NCI-H345 (cell line): ENCODE data around the gene CRX.
"Not testable (repeated sequence)": the region's sequence is repeated elsewhere in the genome, so short reads cannot be mapped to it uniquely, and the experiment has no call there.

Source experiments
- DNase-seq: peaks from one replicate; lab custom pipeline; 2025; lab: John Stamatoyannopoulos, UW

CRX gene

DNA sequence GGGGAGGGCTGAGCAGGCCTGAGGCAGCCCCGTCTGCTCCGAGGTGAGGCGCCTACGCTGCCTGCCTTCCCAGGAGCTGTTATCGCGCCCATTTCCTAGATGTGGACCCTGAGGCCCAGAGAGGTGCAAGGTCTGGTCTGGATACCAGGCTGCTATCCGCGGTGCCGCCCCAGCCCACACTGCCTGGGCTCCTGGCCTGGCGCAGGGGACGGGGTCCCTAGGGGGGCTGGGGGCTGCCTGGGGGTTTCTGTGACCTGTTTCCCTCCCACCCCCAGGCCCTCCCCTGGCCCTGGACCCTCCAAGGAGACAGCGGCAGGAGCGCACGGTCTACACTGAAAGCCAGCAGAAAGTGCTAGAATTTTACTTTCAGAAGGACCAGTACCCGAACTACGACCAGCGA lies 38.1 kb downstream of the CRX start:
- not testable (repeated sequence) for DNase-seq

DNA sequence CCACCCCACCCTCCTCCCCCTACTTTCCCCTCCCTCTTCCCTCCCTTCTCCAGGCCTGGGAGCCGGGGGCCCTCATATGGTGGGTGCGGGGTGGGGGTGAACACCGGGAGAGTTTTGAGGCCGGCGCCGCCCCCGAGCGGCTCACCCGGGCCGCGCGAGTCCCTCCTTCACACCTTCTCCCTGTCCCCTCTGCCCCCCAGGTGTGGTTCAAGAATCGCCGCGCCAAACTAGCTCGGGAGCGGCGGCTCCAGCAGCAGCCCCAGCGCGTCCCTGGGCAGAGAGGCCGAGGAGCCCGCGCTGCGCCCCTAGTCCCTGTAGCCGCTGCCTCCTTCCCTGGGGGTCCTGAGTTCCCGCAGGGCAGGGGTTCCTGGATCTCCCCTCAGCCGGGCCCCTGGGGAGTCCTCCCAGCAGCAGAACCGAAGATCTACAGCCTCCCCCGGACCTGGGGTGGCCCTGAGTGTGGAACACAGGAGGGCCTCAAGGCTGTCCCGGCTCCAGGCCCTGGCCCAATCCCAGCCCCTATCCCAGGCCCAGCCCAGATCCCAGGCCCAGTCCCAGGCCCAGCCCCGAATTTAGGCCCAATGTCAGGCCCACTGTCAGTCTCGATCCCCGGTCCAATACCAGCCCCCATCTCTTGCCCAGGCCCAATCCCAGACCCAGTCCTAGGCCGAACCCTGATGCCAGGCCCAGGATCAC lies 39.0 kb downstream of the CRX start:
- DNase-seq: no peak

DNA sequence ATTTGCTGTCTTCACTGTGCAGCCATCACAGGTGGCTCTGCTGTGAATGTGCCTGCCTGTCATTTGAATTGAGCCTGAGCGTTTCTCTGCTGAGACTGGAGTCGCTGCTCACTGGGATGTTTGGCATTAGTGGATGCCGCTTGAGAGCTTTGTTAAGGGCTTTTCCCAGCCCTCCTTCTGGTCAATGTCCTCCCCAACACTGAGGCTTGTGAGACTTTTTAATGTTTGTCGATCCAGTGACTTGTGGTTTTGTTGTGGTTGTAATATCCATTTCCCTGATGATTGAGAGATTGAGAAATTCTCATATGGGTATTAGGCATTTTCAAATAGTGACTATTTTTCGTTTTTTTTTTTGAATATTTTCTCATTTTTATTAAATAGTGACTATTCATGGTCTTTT lies 39.9 kb downstream of the CRX start:
- no peak for DNase-seq

DNA sequence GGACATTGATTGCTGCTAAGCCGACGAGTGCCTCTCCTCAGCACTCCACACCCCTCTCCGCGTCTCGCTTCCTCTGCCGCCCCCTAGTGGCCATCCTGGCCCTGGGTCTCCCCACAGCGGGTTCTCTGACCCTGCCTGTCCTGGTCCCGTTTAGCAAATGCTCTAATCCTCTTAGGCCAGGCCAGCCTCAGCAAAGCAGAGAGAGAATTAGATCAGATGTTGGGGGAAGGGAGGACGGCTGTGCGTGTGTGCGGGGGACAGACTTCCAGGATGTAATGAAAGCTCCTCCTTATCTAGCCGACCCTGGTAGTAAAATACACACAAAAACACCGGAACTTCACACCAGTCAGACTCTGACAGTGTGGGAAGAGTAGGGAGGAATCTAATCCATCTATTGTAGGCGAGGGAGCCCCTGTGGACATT lies 41.8 kb downstream of the CRX start:
- DNase-seq: peak; percentile 61

DNA sequence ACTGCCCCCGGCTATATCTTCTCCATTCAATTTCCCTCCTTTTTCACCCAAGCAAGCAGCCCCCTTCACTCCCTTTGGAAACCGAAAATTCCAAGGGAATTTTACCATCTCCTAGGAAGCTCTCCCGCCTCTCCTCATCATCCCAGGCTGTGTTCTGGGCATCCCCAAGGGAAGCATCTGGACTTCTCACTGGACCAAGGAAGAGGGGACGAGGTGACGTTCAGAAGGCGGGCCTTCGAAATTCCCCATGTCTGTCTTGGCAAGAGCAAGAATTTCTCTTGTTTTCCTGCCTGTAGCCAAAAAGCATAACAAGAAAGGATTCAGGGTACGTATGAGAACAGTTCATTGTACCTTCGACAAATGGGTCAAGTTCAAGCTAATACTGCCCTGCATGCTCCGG lies 43.4 kb downstream of the CRX start:
- no peak for DNase-seq

DNA sequence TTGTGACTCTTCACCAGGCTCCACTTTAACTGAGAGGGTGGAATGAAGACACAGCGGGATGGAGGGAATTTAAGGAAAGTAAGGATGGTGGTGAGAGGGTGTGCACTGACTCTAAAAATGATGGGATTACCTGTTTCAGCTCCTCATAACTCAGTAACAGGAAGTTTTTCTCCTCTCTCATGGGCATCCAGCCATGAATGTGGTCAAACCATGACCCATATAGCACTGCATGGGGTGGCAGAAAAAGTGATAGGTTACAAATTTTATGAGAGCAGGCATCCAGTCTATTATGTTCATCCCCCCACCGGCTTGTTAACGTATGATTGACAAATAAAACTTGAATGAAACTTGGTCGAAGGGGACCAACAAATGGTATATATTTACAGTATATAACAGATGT lies 57.2 kb downstream of the CRX start:
- DNase-seq: no peak

DNA sequence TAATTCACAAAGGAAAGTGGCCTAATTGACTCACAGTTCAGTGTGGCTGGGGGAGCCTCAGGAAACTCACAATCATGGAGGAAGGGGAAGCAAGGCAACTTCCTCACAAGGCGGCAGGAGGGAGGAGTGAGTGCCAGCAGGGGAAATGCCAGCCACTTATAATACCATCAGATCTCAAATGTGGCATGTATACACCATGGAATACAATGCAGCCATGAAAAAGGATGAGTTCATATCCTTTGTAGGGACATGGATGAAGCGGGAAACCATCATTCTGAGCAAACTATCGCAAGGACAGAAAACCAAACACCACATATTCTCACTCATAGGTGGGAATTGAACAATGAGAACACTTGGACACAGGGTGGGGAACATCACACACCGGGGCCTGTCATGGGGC lies 57.6 kb downstream of the CRX start:
- DNase-seq: not testable (repeated sequence)

DNA sequence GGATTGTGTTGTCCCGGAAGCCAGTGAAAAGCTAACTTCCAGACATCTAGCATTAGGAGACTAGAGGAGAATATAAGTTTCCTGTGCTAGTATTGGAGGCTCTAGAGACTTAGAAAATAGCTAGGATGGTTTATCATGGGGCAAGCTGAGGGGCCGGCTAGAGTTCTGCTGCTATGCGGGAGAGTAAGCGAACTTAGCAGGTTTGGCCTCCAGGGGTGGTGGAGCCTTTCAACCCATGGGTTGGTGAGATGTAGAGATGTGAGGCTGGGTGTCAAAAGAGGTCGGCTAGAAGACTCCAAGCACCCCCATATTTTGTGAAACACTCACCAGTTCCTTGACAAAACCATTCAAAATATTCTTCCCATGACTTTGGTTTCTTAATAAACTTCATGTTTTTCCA lies 60.0 kb downstream of the CRX start:
- no peak for DNase-seq

DNA sequence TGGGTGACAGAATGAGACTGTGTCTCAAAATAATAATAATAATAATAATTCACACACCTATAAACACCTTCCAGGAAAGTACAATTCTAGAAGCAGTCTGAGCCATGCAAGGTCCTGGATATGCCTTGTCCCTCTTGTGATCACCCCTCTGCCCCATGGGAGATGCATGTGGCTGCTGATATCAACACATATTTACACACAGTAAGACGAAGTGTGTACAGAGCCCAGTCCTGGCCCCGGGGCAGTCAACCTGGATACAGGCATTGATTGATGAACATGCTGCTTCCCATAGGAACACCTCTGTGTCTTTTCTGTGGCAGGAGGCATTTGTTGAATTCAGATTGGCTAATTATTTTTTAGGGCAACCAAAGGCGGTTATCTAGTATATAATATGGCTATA lies 61.2 kb downstream of the CRX start:
- no peak for DNase-seq

DNA sequence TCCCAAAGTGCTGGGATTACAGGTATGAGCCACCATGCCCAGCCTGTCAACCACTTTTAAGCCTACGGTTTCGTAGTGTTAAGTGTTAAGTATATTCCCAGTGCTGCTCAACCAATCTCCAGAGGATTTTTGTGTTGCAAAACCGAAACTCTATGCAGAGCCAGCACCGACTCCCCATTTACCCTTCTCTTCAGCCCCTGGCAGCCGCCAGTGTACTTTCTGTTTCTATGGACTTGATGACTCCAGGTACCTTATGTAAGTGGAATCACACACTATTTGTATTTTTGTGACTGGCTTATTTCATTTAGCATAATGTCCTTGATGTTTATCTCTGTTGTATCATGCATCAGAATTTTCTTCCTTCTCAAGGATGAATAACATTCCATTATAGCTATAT lies 63.3 kb downstream of the CRX start:
- no peak for DNase-seq

DNA sequence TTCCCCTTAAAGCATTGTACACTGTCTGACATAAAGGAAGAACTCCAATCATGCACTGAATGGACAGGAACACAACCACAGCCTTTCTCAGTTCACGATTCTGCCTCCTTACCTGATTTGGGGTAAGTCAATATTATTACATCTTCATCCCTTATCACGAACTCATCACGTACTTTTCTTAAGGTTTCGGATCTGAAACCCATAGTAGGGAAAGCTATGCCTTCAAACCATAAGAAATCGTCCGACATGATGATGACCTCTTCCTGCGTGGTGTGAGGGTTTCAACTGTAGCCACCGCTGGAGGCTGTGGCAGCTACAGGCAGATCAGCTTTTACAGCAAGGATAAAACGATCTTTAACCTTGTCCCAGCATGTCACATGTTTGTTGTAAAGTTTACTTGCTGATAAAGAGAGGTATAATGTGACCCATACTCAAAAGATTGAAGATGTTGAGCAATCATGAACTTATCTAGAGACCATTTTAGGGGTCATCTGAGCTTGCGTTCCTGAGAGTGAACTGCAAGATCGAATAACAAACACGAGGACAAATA lies 64.3 kb downstream of the CRX start, which contains the start of gene SULT2A1:
Gene SULT2A1 (minus strand): TSS at position 306 of the 550 bp plus-strand sequence. CDS start 58 bp downstream, at position 248.
- DNase-seq: no peak

DNA sequence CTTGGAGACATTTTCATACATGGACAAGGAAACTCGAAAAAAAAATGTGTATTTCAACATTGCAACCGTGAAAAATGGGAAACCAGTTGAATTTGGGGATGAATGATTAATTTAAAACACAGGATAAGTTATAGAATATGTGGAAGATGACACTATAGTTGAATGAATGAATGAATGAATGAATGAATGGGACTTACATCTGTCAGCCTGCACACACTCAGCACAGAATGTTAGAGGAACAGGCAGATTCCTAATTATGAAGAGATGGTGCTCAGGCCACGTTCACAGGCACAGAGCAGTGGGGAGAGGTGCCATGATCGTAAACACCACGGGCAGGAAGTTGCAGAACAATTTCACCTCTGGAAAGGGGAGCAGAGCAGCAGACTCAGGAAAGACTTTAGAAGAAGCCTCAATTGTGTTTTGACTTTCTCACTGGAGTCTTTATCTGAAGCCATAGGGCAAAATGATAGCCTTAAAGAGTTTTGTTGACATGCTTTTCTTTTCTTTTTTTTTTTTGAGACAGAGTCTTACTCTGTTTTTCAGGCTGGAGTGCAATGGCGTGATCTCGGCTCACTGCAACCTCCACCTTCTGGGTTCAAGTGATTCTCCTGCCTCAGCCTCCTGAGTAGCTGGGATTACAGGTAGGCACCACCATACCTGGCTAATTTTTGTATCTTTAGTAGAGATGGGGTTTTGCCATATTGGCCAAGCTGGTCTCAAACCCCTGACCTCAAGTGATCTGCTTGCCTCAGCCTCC lies 69.3 kb downstream of the CRX start:
- DNase-seq: no peak

DNA sequence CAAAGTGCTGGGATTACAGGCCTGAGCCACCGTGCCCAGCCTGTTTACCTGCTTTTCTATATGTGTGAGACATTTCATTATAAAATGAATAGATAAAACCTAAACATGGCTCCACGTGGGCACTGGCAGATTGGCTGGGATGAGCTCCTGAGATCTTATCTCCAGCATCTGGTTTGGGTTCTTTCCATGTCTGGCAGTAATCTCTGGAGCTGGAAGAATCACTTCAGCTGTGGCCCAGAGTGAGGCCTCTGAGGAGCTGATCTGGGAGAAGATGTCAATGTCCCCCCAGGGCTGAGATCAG lies 69.8 kb downstream of the CRX start:
- DNase-seq: no peak

DNA sequence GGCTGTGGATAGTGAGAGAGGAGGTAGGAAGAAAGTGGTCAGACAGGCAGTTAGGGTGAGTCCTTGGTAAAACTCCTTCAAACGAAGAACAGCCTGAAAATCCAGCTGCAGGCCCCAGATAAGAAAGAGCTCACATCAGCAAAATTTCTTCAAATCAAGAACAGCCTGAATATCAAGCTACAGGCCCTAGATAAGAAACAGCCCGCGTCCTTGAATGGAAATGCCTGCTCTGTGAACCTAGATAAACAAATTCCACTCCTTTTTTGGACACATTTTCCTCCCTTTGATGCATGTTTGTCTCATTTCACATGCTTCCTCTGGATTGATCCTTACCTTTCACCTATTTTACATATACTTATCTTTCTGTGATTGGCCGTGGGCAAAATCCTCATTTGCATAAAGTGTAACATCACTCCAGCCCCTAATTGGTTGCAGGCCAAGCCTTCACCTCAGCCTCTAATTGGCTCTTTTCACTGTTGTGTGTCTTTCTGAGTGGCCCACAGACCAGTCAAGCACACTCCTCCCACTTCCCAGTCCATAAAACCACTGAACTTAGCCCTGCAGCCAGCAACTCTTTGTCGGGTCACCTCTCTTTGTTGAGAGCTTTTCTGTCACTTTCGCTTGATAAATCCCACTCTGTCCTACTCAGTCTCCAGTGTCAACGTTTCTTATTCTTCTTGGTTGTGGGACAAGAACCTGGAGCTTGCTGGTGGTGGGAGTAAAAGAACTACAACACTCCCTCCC lies 70.4 kb downstream of the CRX start:
- DNase-seq: no peak
